ENCODE measurements around the gene RPUSD1.

RPUSD1 gene

GRCh38 chr16:741986-742629 lies 46.1 kb downstream of the RPUSD1 start:
- no peak for DNase-seq

- peak; percentile 85 for DNase-seq
Observed at GRCh38 chr16:740764-741505, 47.2 kb downstream of the RPUSD1 start, which contains the start of gene CIAO3. Gene CIAO3, minus strand, starts transcription at chr16:740997. Its CDS starts 12 bp downstream, at chr16:740985.

- no peak for DNase-seq
Observed at GRCh38 chr16:740459-740763, 47.8 kb downstream of the RPUSD1 start.

GRCh38 chr16:739560-740458 lies 48.4 kb downstream of the RPUSD1 start:
- DNase-seq = no peak

DNA sequence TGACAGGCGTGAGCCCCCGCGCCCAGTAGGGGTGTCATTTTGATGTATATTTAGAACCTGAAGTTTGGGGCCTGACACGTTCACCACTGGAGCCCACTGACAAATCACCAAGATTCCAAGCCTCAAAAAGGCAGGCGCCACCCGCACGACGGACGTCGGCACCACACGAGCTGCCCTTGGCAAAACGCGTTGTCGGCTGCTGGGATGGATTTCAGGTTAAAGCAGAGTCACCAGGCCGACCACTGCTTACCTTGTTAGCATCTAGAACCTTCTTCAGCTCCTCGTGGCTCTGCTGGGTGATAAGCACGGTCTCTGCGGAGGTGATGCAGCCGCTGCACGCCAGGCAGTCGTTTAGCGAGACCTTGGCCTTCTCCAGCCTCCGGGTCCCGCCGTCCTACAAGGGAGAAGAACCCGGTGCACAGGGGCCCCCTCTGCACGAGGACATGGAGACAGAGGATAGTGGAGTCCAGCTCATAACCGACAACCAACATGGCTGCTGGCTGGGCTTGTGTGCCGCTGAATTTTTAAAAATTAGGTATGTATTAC lies 51.2 kb downstream of the RPUSD1 start:
- no peak for DNase-seq

- DNase-seq = no peak
Observed at GRCh38 chr16:735982-736453, 52.2 kb downstream of the RPUSD1 start.

GRCh38 chr16:734981-735881 lies 53.0 kb downstream of the RPUSD1 start:
- no peak for DNase-seq
